HG03103 (cell line): ENCODE measurements around the gene AMBRA1.

Experiments used
- ATAC-seq: cut with Tn5 transposase; IDR thresholded peaks from one replicate; pipeline ENCODE4 v1.9.1; 2021; ENCODE audit warnings: low read depth; ENCODE audit not compliant: unreplicated experiment

AMBRA1 gene

GRCh38 chr11:46356924-46357482 is 236.8 kb downstream of the AMBRA1 start:
- ATAC-seq = no peak

DNA sequence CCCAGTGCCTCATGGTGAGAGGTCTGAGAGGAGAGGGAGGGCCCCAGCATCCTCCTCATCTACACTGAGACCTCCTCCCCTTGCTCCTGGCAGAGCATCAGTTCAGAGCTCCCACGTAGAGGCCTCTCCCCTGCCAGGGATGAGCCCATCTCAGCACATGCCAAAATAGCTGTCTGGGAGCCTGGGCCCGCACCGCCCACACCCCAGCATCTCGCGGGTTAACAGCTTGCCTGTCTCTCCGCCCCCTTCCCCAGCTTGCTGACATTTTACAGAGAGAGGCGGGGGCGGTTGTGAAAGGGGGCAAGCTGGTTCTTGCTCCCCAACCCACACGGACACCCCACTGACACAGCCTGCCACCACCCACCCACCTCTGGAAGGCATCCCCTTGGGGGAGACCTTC is 240.1 kb downstream of the AMBRA1 start:
- no peak for ATAC-seq

DNA sequence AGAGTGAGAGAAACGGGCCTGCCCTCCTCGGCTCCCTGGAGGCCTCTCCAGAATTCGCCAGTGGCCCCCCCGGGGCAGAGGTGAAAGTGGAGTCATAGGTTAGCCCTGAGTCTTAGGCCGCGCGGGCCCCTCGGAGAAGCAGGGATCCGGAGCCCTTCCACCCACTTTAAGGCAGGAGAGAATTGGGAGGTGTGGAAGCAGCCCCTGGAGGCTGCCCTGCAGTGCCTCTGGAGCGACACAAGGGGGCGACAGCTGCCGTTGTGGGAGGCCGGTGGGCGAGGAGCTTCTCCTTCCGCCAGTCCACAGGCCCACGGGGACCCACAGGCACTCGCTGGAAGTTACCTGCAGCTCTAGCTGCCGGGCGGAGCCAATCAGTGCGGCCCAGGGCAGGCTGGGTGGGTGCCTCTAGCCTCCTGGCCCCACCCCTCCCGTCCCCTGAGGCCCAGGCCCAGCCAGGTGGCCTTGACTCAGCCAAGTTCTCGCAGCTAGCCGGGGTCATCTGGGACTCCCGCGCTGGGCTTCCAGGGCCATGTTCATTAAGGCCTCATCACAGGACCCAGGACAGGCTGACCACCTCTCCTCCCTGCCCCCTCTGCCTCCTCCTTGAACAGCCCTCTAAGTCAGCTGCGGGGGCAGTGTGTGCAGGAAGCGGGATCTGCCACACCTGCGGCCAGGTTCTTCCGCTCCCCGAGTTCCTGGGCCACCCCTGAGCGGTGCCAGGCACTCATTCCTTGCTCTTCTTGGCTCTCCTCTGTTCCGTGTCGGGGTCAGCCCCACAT is 241.6 kb downstream of the AMBRA1 start:
- ATAC-seq = no peak

DNA sequence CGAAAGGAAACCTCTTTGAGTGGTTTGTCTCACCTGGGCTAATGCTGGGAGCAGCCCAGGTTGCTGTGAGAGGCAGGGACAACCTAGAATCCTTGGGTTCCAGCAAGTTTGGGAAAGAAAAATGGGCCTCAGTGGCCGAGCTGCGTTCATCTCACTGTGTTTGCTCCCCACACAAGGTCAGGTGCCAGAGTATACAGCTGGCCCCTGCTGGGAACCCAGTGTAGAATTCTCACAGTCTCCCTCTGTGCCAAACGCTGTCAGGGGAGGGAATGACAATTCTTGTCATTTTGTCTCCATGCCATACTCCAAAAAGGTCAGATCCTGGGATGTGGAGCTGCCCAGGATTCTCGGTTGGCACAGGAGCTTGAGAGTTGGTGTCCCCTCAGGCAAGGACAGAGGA is 242.2 kb downstream of the AMBRA1 start:
- no peak for ATAC-seq

- no peak for ATAC-seq
These were observed 242.7 kb downstream of the AMBRA1 start for GRCh38 chr11:46351148-46351547.

DNA sequence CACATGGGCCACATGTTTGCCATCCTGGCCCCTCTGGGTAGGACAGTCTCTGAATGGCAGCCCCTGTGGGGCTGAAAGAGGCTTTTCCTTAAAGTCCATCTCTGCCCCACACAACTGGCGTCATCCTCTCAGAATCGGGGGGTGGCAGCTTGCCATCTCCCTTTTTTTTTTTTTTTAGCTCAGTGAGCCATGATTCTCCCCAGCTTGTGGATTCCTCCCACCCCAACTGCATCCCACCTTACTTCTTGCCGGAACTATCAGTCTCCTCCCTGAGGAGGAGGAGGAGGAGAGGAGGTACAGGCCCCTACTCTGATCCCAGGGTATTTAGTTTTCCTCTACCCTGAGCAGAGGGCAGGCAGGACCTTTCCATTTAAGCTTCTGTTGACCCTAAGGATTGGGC is 243.1 kb downstream of the AMBRA1 start:
- no peak for ATAC-seq

GRCh38 chr11:46348566-46349401 is 245.0 kb downstream of the AMBRA1 start:
- ATAC-seq = no peak

DNA sequence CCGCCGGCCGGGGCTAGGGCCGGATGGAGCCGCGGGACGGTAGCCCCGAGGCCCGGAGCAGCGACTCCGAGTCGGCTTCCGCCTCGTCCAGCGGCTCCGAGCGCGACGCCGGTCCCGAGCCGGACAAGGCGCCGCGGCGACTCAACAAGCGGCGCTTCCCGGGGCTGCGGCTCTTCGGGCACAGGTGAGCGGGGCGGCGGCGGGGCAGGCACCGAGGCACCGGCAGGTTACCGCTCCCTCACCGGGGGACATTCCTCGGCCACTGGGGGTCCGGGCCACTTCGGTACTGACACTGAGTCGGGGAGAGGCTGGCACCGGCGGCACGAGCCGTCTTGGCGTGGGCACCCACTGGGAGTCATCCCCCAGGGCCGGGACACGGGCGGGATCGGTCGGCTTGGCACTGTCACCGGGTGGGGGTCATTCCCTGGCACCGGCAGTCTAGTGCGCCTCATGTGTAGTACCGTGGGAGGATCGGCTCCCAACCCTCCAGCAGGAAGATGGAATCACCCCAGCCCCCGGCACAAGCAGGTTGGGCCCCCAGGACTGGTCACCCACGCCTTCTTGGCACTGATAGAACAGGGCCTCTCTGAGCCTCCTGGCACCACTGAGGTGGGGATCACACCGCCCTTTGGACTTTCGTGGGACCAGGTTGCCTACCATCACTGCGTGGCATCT is 246.0 kb downstream of the AMBRA1 start:
- no peak for ATAC-seq

GRCh38 chr11:46346886-46347636 is 246.8 kb downstream of the AMBRA1 start, which contains the start of gene DGKZ:
DGKZ (plus strand) TSS chr11:46347463; CDS start chr11:46347660, 197 bp downstream.
- peak; percentile 55 for ATAC-seq
